ENCODE measurements around the gene SOAT2.

Gene SOAT2

GRCh38 chr12:53065975-53066931, 37.0 kb upstream of the SOAT2 start:
- peak; percentile 75 for DNase-seq

GRCh38 chr12:53067074-53067992, 36.0 kb upstream of the SOAT2 start:
- DNase-seq, result no peak

GRCh38 chr12:53067993-53068770, 35.1 kb upstream of the SOAT2 start:
- no peak for DNase-seq

GRCh38 chr12:53068811-53069585, 34.3 kb upstream of the SOAT2 start:
- DNase-seq, result no peak

GRCh38 chr12:53069621-53070410, 33.5 kb upstream of the SOAT2 start:
- DNase-seq, result no peak

GRCh38 chr12:53070877-53071492, 32.3 kb upstream of the SOAT2 start:
- DNase-seq, result no peak

GRCh38 chr12:53071591-53072551, 31.4 kb upstream of the SOAT2 start:
- DNase-seq, result peak; percentile 61

- DNase-seq, result no peak
Observed at GRCh38 chr12:53073881-53074280, 29.4 kb upstream of the SOAT2 start.

- DNase-seq, result no peak
Observed at GRCh38 chr12:53074283-53074998, 28.8 kb upstream of the SOAT2 start.

- no peak for DNase-seq
Observed at GRCh38 chr12:53074999-53075370, 28.3 kb upstream of the SOAT2 start.

GRCh38 chr12:53076461-53076860, 26.8 kb upstream of the SOAT2 start:
- DNase-seq, result no peak

GRCh38 chr12:53077030-53077429, 26.3 kb upstream of the SOAT2 start:
- DNase-seq, result no peak

- peak; percentile 58 for DNase-seq
Observed at GRCh38 chr12:53078425-53079225, 24.7 kb upstream of the SOAT2 start.

GRCh38 chr12:53079226-53080117, 23.8 kb upstream of the SOAT2 start, which contains the start of gene SPRYD3:
TSS of gene SPRYD3 (minus strand) at chr12:53079390. CDS start at chr12:53079333, 57 bp downstream.
- DNase-seq, result peak; percentile 95

- DNase-seq, result no peak
Observed at GRCh38 chr12:53082637-53083175, 20.6 kb upstream of the SOAT2 start.

- DNase-seq, result no peak
Observed at GRCh38 chr12:53086361-53086760, 16.9 kb upstream of the SOAT2 start.
